Retina (tissue), 1 donor: Measurements from ENCODE around the gene SEMA3D.
A peak's percentile ranks its signal among the peaks of the same experiment; 100 is the strongest.

ENCODE experiments used
- DNase-seq: peaks from one replicate; pipeline ENCODE4 v3.0.0-alpha.2; 2016

Gene SEMA3D

GRCh38 chr7:85074016-85074415, 112.8 kb downstream of the SEMA3D start:
- DNase-seq, result no peak

GRCh38 chr7:85070967-85071628, 115.8 kb downstream of the SEMA3D start:
- no peak for DNase-seq

GRCh38 chr7:85068799-85069198, 118.1 kb downstream of the SEMA3D start:
- DNase-seq, result no peak

- DNase-seq, result peak; percentile 30
These were observed 119.5 kb downstream of the SEMA3D start for GRCh38 chr7:85067371-85067770.

GRCh38 chr7:85065888-85066485, 120.9 kb downstream of the SEMA3D start:
- peak; percentile 16 for DNase-seq

GRCh38 chr7:85065306-85065705, 121.5 kb downstream of the SEMA3D start:
- peak; percentile 20 for DNase-seq

- DNase-seq, result no peak
These were observed 124.2 kb downstream of the SEMA3D start for GRCh38 chr7:85062651-85063050.

GRCh38 chr7:85061456-85061855, 125.4 kb downstream of the SEMA3D start:
- no peak for DNase-seq

- DNase-seq, result no peak
These were observed 126.2 kb downstream of the SEMA3D start for GRCh38 chr7:85060696-85061095.

- DNase-seq, result no peak
These were observed 130.9 kb downstream of the SEMA3D start for GRCh38 chr7:85055906-85056305.

GRCh38 chr7:85055196-85055595, 131.7 kb downstream of the SEMA3D start:
- DNase-seq, result no peak

- peak; percentile 61 for DNase-seq
These were observed 132.6 kb downstream of the SEMA3D start for GRCh38 chr7:85054306-85054705.

- no peak for DNase-seq
These were observed 134.0 kb downstream of the SEMA3D start for GRCh38 chr7:85052894-85053293.

GRCh38 chr7:85052056-85052737, 134.7 kb downstream of the SEMA3D start:
- no peak for DNase-seq

GRCh38 chr7:85046534-85046933, 140.3 kb downstream of the SEMA3D start:
- DNase-seq, result no peak

- peak; percentile 63 for DNase-seq
These were observed 145.1 kb downstream of the SEMA3D start for GRCh38 chr7:85041605-85042216.

GRCh38 chr7:85039196-85039923, 147.5 kb downstream of the SEMA3D start:
- DNase-seq, result no peak

- no peak for DNase-seq
These were observed 148.4 kb downstream of the SEMA3D start for GRCh38 chr7:85038466-85038865.

GRCh38 chr7:85033263-85033662, 153.6 kb downstream of the SEMA3D start:
- DNase-seq, result no peak

GRCh38 chr7:85031475-85031874, 155.4 kb downstream of the SEMA3D start:
- DNase-seq, result no peak

GRCh38 chr7:85030893-85031292, 156.0 kb downstream of the SEMA3D start:
- no peak for DNase-seq

GRCh38 chr7:85025312-85025756, 161.5 kb downstream of the SEMA3D start:
- no peak for DNase-seq

- DNase-seq, result peak; percentile 39
These were observed 162.9 kb downstream of the SEMA3D start for GRCh38 chr7:85023916-85024315.
